Muscle of arm (tissue), 12 donors: ENCODE measurements around the gene KPNA3. TPM values are rescaled to one million over a fixed set of nuclear protein-coding genes. Genes with fewer than 3 reads are reported as not detected.
"Not testable (repeated sequence)": the region's sequence is repeated elsewhere in the genome, so short reads cannot be mapped to it uniquely, and the experiment has no call there.

ENCODE experiments used
- DNase-seq: peaks from one replicate; pipeline ENCODE4 v3.0.0-alpha.2; 2013
- polyA plus RNA-seq, 12 donors: library from polyadenylated mRNA; unstranded; fragments of 120-200 nt; gene quantifications; one replicate each; pipeline ENCODE4 v1.2.1, GENCODE V29; 2013; ENCODE audit not compliant: insufficient read length in 12 of 12

KPNA3 gene
- polyA plus RNA-seq, 12 donors, result 32.7 to 94.0 (median 43.4) TPM

DNA sequence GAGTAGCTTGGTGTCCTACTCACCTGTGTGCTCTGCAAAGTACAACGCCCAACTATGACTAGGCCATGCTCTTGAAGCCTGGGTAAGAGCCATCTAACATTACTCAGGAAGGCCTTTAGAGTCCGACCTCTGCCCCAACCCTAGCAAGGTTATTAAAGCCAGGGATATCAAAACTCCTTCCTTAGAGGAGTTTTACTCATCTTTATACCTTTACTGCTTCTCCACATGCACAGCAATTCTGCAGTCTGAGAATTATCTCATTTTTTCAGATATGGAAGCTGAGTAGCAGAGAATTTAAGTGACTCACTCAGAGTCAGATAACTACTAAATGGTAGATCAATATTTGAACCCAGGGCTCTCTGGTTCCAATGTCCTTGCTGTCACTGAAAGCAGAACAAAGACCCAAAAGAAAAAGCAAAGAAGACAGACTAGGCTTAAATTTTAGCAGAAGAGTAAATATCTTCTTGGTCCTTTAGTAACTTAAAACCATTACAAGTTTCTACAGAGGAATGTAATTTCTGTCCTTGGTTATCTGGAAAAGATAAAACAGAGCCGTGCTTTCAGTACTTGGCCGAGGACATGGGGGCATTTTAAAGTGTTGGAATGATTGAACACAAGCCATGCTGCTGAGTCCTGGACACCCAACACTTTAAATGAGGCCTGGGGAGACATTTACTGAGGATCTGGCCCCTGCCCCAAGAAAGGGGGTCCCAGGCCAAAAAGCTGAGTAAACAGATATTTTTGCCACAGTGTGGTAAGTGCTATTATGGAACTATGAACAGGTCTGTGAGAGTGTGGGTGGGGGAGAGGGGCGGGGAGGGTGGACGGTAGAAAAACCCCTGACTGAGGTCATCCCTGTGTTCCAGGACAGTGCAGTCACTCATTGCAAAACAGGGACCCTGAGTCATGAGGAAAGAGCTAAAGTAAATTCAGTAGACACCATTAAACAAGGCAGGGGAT lies 18.4 kb upstream of the KPNA3 start:
- no peak for DNase-seq

DNA sequence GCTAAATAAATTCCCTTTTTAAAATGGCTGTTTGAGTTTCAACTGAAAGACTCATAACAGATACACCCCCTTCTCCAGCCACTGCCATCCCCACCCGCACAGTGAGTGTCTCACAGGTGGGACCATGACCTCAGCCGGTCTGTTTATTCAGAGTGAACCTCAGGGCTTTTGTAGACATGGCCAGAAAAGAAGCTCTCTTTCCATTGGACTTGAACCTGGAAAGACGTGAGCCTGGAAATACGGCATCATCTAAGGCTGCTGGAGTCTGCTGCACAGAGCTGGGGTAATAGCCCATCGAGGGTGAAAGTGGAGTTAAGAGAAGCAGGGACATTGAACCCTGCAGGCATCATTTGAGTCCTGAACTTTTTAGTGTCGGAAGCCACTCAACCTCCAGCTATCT lies 15.2 kb upstream of the KPNA3 start:
- no peak for DNase-seq

DNA sequence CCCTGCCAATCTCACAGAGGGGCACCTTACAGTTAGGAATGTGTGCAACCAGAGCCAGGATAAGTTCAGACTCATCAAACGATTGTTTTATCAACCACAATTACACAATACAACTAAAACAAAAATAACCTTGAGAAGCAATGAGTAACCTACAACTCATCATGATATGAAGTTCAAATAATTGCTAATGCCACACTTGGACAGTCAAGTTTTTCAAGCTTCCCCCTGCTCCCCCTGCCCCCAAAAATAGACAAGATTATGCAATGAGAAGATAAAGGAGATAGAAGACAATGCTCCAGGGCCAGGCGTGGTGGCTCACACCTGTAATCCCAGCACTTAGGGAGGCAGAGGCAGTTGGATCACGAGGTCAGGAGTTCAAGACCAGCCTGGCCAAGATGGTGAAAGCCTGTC lies 13.6 kb upstream of the KPNA3 start:
- no peak for DNase-seq

DNA sequence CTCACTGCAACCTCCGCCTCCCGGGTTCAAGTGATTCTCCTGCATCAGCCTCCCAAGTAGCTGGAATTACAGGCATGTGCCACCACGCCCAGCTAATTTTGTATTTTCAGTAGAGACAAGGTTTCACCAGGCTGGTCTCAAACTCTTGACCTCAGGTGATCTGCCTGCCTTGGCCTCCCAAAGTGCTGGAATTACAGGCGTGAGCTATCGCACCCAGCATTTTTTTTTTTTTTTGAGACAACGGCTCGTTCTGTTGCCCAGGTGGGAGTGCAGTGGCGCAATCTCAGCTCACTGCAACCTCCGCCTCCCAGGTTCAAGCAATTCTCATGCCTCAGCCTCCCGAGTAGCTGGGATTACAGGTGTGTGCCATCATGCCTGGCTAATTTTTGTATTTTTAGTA lies 10.6 kb upstream of the KPNA3 start:
- not testable (repeated sequence) for DNase-seq

DNA sequence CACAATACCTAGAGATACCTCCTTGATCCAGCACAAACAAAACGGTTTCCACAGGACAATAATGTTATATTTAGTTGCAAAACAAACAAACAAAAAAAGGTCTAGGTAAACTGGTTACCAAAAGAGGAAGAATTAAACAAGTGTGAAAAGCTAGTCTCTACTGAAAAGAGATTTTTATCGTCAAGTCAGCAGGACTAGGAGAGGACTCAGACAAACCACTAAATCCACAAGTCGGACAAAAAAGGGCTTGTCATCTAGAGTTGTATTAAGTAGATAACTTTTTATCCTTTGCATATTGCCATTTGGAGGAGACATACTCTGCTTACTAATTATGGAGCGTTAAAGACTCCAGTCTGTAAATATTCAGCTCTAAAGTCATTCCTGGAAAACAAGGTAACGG lies 9.9 kb upstream of the KPNA3 start:
- DNase-seq, result no peak

DNA sequence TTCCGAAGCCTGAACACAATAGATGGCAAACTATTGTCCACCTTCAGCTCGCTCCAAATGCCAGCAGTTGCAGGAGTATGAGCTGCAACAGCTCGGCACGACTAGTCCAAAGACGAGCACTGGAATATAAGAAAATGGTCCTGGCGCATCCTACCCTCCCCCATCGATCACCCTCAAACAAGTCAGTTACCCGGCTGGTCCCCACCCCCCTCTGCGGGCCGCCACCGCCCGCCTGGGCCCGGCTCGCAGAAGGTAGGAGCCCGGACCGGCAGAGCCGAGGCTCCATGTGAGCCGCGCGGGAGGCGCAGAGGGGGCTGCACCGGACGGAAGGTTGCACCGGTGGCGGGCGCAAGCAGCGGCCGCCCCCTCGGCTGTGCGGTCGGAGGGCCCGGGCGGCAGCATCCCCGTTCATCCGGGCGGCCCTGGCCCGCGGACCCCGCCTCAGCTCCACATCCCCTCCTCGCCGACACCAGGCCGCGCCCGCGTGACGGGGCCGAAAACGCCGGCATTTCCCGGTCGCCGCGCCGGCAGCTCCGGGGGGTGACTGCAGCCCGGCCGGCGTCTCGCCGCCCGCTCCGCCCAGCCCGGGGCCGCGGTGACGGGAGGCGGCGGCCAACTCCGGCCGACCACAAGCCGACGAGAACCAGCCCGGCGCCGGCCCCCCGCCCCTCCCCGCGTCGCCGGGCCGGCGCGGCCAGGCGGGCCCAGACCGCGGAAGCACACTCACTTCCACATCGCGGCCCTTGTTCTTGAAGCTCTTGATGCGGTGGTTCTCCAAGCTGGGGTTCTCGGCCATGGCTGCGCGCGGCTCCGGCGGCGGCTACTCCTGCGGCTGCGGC lies 552 bp downstream of the KPNA3 start:
- DNase-seq, result peak; percentile 41

DNA sequence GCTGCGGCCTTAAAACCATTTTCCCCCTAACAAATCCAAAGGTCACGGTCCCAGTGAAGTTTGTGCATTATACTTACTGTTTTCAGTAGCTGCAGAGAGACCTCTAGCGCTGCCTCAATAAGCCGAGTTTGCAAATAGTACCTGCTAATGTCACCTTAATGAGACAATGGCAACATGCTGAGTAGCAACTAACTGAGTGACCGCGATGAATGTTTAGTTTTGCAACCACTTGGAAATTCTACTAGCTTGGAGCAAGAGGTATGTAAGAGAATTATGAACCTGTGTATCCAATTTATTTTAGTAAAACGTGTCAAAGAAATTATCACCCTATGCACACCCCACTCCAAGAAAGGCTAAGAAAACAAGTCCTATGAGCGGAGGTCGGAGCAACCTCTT lies 1.2 kb downstream of the KPNA3 start:
- DNase-seq, result peak; percentile 17

DNA sequence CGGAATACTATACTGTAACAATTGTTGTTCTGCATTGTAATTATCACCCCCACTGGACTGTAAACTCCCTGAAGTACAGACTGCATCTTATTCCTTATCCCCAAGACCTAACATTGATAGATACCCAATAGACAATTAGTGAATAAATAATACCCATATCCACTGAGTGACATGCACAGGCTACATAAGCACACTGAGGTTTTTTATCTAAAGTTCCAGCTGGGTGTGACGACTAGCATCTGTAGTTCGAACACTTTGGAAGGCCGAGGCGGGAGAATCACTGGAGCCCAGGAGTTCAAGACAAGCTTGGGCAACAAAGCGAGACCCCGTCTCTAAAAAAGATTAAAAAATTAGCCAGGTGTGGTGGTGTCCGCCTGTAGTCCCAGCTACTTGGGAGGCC lies 2.5 kb downstream of the KPNA3 start:
- no peak for DNase-seq

DNA sequence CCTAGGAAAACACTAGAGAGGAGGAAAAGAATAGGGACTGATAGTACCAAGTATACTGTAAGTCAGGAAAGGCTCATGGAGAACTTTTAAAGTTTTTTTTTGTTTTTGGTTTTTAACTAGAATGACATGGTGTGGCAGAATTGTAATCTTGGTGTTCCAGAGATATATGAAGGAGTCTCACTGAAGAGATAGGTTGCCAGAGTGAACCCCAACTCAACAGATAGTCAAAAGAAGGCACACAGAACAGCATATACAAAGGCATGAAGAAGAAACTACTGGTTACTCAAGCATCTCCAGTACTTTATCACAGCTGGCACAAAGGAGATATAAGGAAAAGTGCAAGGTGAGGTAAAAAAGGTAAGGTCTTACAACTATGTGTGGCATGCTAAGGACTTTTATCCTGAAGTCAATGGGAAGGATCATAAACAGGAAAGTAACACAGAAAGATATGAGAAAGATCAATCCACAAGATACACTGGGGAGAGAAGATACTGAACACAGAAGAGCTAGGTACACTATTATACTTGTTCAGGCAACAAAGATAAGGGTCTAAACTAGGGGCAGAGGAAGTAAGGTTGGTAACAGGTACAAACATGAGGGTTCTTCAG lies 6.0 kb downstream of the KPNA3 start:
- DNase-seq, result no peak

DNA sequence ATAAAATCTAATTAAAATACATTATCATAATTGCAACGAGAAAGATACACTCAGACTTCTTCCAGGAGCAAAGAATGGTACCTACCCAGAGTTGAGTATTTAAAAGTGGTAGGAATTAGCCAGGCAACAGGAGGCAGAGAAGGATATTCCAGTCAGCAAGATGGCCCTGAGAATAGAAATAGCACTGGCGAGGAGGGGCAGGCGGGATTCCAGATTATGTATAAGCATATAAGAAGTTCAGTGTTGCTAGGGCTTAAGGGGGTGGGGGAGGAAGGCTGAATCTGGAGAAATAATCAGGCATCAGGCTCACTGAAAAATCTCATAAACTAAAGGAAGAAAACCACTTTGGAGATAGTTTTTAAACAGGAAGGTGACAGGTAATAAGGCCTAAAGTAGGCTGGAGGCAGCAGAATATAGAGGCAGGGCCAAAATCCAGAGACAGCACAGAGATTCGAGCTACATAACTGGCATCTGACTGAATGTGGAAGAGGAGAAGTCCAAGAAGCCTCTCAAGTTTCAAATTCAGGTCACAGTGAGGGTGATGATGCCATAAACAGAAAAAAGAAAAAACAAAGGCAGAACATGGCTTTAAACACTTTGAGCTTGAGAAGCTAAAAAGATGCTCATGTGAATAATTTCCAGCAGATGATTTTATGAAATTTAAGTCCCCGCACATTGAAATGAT lies 7.5 kb downstream of the KPNA3 start:
- peak; percentile 7 for DNase-seq

DNA sequence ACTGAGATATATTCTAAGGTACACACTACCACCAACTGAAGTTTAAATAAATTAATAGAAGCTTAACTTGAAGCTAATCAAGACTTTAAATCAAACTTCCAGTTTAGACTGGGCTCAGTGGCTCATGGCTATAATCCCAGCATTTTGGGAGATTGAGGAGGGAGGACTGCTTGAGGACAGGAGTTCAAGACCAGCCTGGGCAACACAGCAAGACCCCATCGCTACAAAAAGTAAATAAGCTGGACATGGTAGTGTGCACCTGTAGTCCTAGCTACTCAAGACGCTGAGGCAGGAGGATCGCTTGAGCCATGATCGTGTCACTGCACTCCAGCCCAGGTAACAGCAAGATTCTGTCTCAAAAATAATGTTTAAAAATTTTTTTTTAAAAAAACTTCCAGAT lies 8.6 kb downstream of the KPNA3 start:
- no peak for DNase-seq

DNA sequence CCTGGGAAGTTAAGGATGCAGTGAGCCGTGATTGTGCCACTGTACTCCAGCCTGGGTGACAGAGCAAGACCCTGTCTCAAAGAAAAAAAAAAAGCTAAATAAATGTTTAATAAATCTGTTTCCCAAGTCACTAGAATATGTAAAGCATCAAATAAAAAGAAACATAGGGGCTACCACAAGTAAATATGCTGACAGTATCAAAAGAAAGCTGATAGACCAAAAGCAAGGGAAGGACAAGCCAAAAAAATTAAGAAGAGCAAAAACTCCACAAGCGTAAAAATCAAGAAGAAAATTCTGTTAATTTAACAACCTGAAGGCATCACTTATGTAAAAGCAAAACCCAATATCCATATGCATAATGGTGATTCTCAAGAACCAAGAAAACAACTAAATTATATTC lies 9.7 kb downstream of the KPNA3 start:
- no peak for DNase-seq

DNA sequence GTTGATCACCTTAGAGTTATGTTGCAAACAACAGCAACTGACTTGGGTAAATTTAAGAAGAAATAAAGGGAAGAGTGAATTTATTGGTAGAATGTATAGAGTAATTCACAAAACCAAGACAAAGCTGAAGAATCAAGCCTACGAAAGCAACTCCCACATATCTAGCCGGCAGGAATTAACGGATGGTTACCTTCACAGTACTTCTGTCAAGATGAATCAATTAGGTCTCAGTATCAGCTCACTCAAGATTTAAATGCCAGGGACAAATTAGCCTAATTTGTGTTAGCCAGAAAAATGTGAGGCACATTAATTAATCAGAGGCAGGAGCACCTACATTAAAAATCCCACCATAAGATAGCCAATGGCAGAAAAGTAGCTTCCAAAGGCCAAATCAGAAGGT lies 10.7 kb downstream of the KPNA3 start:
- DNase-seq, result no peak

DNA sequence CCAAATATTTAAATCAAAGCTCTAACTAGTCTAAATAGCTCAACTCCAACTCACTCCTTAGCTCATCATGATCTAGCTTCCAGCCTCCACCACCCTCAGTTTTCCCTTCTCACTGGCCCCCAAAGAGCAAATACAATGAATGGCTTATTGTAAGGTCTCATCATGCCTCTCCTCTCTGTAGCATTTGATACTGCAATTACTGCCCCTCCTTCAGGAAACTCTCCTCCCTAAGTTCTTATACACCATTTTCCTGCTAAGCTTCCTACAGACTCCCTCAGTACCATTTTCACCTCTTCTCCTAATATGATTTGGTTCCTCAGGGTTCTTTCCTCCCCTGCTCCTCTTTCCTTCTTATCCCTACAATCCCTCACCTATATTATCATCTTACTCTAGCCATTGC lies 12.8 kb downstream of the KPNA3 start:
- no peak for DNase-seq

DNA sequence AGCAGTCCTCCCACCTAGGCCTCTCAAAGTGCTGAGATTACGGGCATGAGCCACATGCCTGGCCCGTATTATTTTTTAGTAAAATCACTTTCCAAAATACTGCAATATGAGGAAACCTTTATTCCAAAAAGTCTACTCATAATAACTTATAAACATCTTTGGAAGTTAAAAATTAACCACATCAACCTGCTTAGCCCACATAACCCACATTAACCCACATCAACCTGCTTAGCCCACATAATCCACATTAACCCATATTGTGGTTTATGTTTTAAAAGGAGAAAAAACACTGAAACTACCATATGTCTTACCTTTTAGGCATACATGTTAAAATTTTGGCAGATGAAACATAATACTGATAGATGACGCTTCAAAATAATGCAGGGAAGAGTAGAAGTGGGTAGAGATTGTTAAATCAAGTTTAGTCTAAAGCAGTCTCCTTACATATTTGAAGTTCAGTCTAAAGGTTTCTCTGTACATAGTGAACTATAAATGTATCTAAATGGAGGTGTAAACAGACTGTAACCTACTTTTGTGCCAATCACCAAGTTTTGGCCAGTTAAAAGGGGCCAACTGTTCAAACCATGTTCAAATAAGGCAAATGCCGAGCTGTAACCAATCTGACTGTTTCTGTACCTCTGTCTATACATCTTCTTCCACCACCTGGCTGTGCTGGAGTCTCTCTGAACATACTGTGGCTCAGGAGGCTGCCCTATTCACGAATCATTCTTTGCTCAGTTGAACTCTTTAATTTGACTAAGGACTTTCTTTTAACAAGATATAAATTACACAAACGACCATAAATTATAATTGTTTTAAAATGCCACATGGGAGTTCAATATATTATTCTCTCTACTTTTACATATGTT lies 14.5 kb downstream of the KPNA3 start:
- DNase-seq, result no peak

DNA sequence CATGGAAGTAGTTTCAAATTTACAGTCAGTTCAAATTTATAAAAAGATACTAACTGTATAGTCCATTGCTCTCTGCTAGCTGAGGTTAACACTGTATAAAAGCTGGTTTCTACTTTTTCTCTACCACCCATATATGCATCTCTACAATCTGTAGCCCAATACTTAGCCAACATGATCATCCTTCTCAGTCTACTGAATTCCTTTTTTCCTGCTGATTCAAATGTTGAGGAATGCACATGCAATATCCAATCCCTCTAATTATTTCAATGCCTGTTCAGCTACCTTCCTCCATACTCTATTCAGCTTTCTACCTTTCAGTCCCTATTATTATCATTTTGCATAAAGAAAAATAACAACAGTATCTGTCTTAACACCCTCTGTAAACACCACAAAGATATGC lies 15.6 kb downstream of the KPNA3 start:
- no peak for DNase-seq

DNA sequence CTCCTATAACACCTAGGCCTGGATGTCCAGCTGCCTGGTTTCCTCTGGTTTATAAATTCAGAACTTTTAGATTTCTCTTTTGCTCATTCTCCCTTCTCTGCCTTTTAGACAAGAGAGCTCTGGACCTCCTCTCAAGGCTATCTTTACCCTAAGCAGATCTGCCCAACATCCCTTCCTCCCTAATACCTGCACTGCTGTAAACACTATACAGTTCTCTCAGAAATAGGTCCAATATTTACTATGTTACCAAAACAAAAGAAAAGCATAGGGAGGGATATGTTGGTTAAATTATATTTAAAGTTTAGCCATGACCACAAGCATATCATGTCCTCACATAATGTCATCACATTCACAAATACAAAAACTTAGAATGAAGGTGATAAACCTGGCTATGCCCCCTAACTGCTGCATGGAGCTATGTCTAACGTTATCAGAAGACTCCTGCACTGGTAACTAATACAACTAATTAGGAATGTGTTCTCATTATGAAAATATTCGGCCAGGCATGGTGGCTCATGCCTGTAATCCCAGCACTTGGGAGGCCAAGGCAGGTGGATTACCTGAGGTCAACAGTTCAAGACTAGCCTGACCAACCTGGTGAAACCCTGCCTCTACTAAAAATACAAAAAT lies 18.0 kb downstream of the KPNA3 start:
- DNase-seq, result no peak

DNA sequence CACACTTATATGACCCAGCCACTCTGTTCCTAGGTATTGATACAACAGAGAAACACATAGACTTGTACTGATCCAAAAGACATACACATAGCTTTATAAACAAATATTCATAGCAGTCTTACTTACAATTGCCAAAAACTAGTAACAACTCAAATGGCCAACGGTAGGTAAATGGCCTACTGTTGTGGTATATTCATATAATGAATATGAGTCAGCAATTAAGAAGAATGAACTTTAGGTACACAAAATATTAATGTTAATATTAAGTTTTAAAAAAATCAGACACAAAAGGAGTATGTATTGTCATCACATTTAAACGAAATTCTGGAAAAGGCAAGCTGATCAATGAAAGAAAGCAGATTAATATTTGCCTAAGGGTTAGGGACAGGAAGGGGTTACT lies 19.7 kb downstream of the KPNA3 start:
- DNase-seq, result no peak

DNA sequence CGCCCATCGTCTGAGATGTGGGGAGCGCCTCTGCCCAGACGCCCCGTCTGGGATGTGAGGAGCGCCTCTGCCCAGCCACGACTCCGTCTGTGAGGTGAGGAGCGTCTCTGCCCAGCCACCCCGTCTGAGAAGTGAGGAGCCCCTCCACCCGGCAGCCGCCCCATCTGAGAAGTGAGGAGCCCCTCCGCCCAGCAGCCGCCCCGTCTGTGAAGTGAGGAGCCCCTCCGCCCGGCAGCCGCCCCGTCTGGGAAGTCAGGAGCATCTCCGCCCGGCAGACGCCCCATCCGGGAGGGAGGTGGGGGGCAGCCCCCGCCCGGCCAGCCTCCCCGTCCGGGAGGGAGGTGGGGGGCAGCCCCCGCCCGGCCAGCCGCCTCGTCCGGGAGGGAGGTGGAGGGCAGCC lies 30.7 kb downstream of the KPNA3 start:
- not testable (repeated sequence) for DNase-seq

DNA sequence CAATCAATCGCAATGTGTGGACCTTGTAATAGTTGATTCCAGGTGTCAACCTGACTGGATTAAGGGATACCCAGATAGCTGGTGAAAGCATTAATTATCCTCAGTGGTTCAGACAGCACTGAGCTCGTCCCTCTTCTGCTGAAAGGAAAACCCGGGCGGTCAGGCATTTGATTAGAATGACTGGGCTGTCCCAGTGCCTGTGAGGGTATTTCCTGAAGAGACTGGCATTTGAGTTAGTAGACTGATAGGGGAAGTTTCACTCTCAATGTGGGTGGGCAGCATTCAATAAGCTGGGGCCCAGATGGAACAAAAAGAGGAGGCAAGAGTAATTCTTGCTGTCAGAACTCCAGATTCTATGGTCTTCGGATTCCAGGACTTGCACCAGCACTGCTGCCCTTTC lies 31.9 kb downstream of the KPNA3 start:
- DNase-seq, result no peak
